GM12872 (cell line): ENCODE results near the gene RASA2.

Experiments used
- TF ChIP-seq, protein P1 (sequence below): IDR thresholded peaks from 3 replicates; pipeline ENCODE4 v1.5.1; 2011; ENCODE audit warnings: low read depth, mild to moderate bottlenecking, low read length, moderate library complexity; ENCODE audit not compliant: insufficient read depth

Gene RASA2

GRCh38 chr3:141452773-141453172, 34.1 kb upstream of the RASA2 start:
- TF ChIP-seq, protein P1, sequence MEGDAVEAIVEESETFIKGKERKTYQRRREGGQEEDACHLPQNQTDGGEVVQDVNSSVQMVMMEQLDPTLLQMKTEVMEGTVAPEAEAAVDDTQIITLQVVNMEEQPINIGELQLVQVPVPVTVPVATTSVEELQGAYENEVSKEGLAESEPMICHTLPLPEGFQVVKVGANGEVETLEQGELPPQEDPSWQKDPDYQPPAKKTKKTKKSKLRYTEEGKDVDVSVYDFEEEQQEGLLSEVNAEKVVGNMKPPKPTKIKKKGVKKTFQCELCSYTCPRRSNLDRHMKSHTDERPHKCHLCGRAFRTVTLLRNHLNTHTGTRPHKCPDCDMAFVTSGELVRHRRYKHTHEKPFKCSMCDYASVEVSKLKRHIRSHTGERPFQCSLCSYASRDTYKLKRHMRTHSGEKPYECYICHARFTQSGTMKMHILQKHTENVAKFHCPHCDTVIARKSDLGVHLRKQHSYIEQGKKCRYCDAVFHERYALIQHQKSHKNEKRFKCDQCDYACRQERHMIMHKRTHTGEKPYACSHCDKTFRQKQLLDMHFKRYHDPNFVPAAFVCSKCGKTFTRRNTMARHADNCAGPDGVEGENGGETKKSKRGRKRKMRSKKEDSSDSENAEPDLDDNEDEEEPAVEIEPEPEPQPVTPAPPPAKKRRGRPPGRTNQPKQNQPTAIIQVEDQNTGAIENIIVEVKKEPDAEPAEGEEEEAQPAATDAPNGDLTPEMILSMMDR, result no peak

DNA sequence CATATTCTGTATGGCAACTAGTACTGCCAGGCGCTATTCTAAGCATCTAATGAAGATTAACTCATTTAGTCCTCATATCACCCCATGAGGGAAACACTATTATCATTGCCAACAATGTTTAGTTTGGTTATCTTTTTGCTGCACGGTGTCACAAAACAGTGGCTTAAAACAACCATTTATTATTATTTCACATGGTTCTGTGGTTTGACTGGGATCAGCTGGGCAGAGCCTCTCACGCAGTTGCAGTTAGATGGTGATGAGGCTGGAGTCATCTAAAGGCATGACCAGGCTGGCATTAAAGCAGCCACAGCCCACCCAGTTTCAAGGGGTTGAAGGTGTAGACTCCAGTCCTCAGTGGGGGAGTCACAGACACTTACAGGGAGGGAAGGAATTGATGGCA, 32.8 kb upstream of the RASA2 start:
- TF ChIP-seq, protein P1, result no peak

GRCh38 chr3:141454906-141455602, 31.8 kb upstream of the RASA2 start:
- TF ChIP-seq, protein P1, result peak; percentile 78

DNA sequence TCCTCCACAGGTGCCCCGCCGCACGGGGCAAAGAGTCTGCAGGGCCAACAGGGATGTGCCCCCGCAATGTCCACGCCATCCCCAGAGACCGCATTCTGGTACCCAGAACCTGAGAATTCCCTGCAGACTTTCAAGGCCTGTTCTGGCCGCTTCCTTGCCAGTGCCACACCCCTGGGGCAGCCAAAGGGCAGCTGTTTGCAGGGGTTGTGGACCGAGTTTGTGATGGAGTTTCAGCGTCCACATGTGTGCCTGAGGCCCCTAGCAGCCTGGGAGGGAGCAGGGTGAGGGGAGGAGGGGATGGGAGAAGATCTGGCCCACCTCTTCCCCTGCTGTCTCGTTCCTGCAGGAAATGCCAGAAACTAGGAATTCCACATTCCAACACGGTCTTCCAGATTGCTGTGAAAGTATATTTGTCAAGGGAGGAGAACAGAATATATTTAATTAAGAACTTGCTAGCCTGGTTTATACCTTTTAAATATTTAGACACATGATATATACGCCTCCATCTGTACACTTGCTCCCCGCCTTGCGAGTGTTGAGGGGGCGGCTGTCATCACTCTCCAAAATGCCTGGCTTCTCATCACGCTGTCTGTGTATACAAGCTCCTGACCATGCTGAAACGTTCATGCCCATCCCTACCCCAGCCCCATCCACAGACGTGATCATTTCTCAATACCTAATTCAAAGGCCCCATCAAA, 31.1 kb upstream of the RASA2 start:
- TF ChIP-seq, protein P1, result no peak

DNA sequence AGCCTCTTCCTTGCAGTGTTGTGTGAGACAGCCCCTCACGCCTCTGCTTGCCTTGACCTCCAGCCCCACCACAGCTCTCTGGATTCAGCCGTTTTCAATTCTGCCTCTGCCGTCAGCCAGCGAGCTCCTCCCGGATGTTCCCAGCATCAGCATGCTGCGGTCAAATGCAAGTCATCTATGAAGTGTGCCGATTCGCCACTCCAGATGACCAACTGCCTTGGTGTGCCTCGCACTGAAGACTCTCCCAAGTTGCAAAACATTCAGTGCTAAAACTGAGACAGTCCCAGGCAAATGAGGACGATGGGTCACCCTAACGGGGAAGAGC, 30.6 kb upstream of the RASA2 start:
- TF ChIP-seq, protein P1, result no peak

- TF ChIP-seq, protein P1, result no peak
Measured at GRCh38 chr3:141457624-141458236, 29.1 kb upstream of the RASA2 start.

- TF ChIP-seq, protein P1, result no peak
Measured at GRCh38 chr3:141459008-141459407, 27.8 kb upstream of the RASA2 start.
